ENCODE measurements around the gene IFNAR2.
"Not testable (repeated sequence)": the region's sequence is repeated elsewhere in the genome, so short reads cannot be mapped to it uniquely, and the experiment has no call there.

IFNAR2 gene

GRCh38 chr21:33249331-33250002, 19.7 kb downstream of the IFNAR2 start (continued):
- no peak for TF ChIP-seq ZNF280C (tag by site-specific recombination; IDR thresholded peaks at IDR 0.05)
- TF ChIP-seq ZSCAN30 (tag by site-specific recombination; IDR thresholded peaks at IDR 0.05), result no peak
- TF ChIP-seq ZNF76 (tag by site-specific recombination; IDR thresholded peaks at IDR 0.05; ENCODE audit: borderline replicate concordance, low read depth), result no peak
- no peak for TF ChIP-seq ZNF548 (tag by site-specific recombination; IDR thresholded peaks at IDR 0.05)
- no peak for TF ChIP-seq ZNF513 (tag by site-specific recombination; IDR thresholded peaks at IDR 0.05)
- no peak for TF ChIP-seq ZNF133 (tag by site-specific recombination; IDR thresholded peaks at IDR 0.05)
- no peak for TF ChIP-seq REST (tag by site-specific recombination; IDR thresholded peaks at IDR 0.05)
- no peak for TF ChIP-seq MZF1 (tag by site-specific recombination; IDR thresholded peaks at IDR 0.05; ENCODE audit: borderline replicate concordance)
- TF ChIP-seq ZNF768 (tag by site-specific recombination; IDR thresholded peaks at IDR 0.05), result no peak
- no peak for TF ChIP-seq ZNF488 (tag by site-specific recombination; IDR thresholded peaks at IDR 0.05)
- no peak for TF ChIP-seq ZNF777 (tag by site-specific recombination; IDR thresholded peaks at IDR 0.05; ENCODE audit: borderline replicate concordance)
- TF ChIP-seq ZNF830 (tag by site-specific recombination; IDR thresholded peaks at IDR 0.05; ENCODE audit: low read depth), result no peak

- ChIA-PET CTCF (interaction anchor here (0.9 kb wide), 1 partner anchor 109 kb away, joined by 3 read pairs; no protein-coding TSS in a partner anchor), POLR2A (no interaction called here)
- H3K4me1 ChIP-seq (ENCODE audit: control insufficient read depth, insufficient read depth, low read length), result no peaks in the 10 kb centered on the region
- no peak overlapping the region for H3K27ac ChIP-seq (ENCODE audit: extremely low read depth, low read depth, low read length)
- no peak overlapping the region for H3K4me3 ChIP-seq (ENCODE audit: low read depth, low read length)
- H3K36me3 ChIP-seq (ENCODE audit: control insufficient read depth in 2 of 2, insufficient read depth in 1 of 2, low read length in 2 of 2), result peaks cover 44 to 95% of the 10 kb centered on the region in 2 experiments
- no peaks in the 10 kb centered on the region for H3K9me3 ChIP-seq (ENCODE audit: control insufficient read depth, insufficient read depth, low read depth, low read length)
- TF ChIP-seq PRDM1 (tag by site-specific recombination; IDR thresholded peaks at IDR 0.05), result peak; percentile 92
- no peak for TF ChIP-seq ZNF660 (tag by site-specific recombination; IDR thresholded peaks at IDR 0.05)
Measured at GRCh38 chr21:33251119-33251518, 21.4 kb downstream of the IFNAR2 start.

GRCh38 chr21:33253382-33253781, 23.6 kb downstream of the IFNAR2 start:
- H3K4me3 ChIP-seq (ENCODE audit: low read depth, low read length); POLR2A ChIA-PET; H3K9me3 ChIP-seq (ENCODE audit: control insufficient read depth, insufficient read depth, low read depth, low read length); H3K4me1 ChIP-seq (ENCODE audit: control insufficient read depth, insufficient read depth, low read length); CTCF ChIA-PET; H3K27ac ChIP-seq (ENCODE audit: extremely low read depth, low read depth, low read length): not testable (repeated sequence)
- H3K36me3 ChIP-seq (ENCODE audit: control insufficient read depth in 2 of 2, insufficient read depth in 1 of 2, low read length in 2 of 2), result peaks cover 33 to 93% of the 10 kb centered on the region in 2 experiments
